ENCODE data around the gene PPP3CA.

- TF ChIP-seq SUZ12 (IDR thresholded peaks at IDR 0.05) (no peak), FOXM1 (IDR thresholded peaks at IDR 0.05; ENCODE audit: borderline replicate concordance) (no peak), SP1 (IDR thresholded peaks at IDR 0.05) (no peak), BHLHE40 (IDR thresholded peaks at IDR 0.05; ENCODE audit: borderline replicate concordance) (no peak)
These were observed 104.9 kb downstream of the PPP3CA start for GRCh38 chr4:101242441-101242840.

Data from HEK293T (cell line).